Tibial nerve (tissue), 4 donors: ENCODE data around the gene TBC1D22A. TPM values are rescaled to one million over a fixed set of nuclear protein-coding genes. Genes with fewer than 3 reads are reported as not detected.

Experiments
- DNase-seq, 2 donors: peaks; one replicate each; pipeline ENCODE4 v3.0.0-alpha.2; 2019; ENCODE audit warnings: low spot score in 2 of 2
- H3K27ac ChIP-seq, 4 donors: fragments of 200-600 bp; sonication (generic) in 3 of 4; one replicate each; pipeline ENCODE4 v1.5.1; 2017 to 2019; ENCODE audit warnings: mild to moderate bottlenecking in 1 of 4
- H3K27me3 ChIP-seq, 2 donors: fragments of 200-600 bp; sonication (generic) in 1 of 2; one replicate each; pipeline versions ENCODE4 v1.5.1 to v1.6.0; 2017 to 2019
- H3K36me3 ChIP-seq, 3 donors: fragments of 200-600 bp; sonication (generic); one replicate each; pipeline ENCODE4 v1.5.1; 2018 to 2019
- H3K4me1 ChIP-seq, 4 donors: fragments of 200-600 bp; sonication (generic) in 3 of 4; one replicate each; pipeline ENCODE4 v1.5.1; 2017 to 2019
- H3K4me3 ChIP-seq, 4 donors: fragments of 200-600 bp; sonication (generic) in 3 of 4; one replicate each; pipeline ENCODE4 v1.5.1; 2017 to 2019; ENCODE audit warnings: mild to moderate bottlenecking in 1 of 4, moderate library complexity in 1 of 4
- H3K9me3 ChIP-seq, 4 donors: fragments of 200-600 bp; sonication (generic) in 3 of 4; one replicate each; pipeline ENCODE4 v1.5.1; 2017 to 2019
- CTCF ChIP-seq, 5 experiments: fragments of 200-600 bp in 3 of 5; fragments of 450-650 bp in 2 of 5; sonication (generic) in 3 of 5; IDR thresholded peaks; one replicate each; pipeline ENCODE4 v1.5.1; 2016 to 2019; ENCODE audit warnings: antibody characterized with exemption in 5 of 5, mild to moderate bottlenecking in 3 of 5, moderate library complexity in 2 of 5
- EP300 ChIP-seq, 2 donors: sonication (generic); formaldehyde crosslinking; IDR thresholded peaks; one replicate each; pipeline ENCODE4 v1.6.1; 2017; ENCODE audit warnings: antibody characterized with exemption in 2 of 2, mild to moderate bottlenecking in 1 of 2
- POLR2A ChIP-seq, 2 donors: fragments of 450-650 bp; IDR thresholded peaks; one replicate each; pipeline ENCODE4 v1.6.1; 2017; ENCODE audit warnings: antibody characterized with exemption in 2 of 2, mild to moderate bottlenecking in 2 of 2, moderate library complexity in 2 of 2
- WGBS, 2 donors: methylation state at CpG; one replicate each; pipeline ENCODE4 v1.1.5; 2018; 5-methylcytosine and 5-hydroxymethylcytosine counted together
- total RNA-seq, 4 donors: library from RNA; depleted of rRNA; stranded (reverse); fragments of >200 nt; gene quantifications; one replicate each; pipeline ENCODE4 v1.1.0, GENCODE V29; 2016

TBC1D22A gene
- total RNA-seq, 4 donors from 2014 or later, result 27.3 to 35.4 (median 29.3) TPM

GRCh38 chr22:47189056-47189916 is 426.8 kb downstream of the TBC1D22A start:
- peak in 1 of 2 donors; percentile 6 for DNase-seq
- TF ChIP-seq CTCF (IDR thresholded peaks at IDR 0.05), result no peak
- no peak for TF ChIP-seq POLR2A (IDR thresholded peaks at IDR 0.05)
- no peak for TF ChIP-seq EP300 (IDR thresholded peaks at IDR 0.05)
- Histone ChIP-seq H3K27ac (no peak overlapping the region), H3K9me3 (peaks cover 0 to 24% (median 6%) of the 10 kb centered on the region in 4 donors), H3K4me3 (no peak overlapping the region), H3K27me3 (no peaks in the 10 kb centered on the region), H3K4me1 (no peaks in the 10 kb centered on the region), H3K36me3 (no peaks in the 10 kb centered on the region)
- WGBS, 2 donors, result 88% methylated on average over 30 to 34 of the region's 35 CpGs

GRCh38 chr22:47190276-47190956 is 428.0 kb downstream of the TBC1D22A start:
- no peak overlapping the region for H3K4me3 ChIP-seq
- no peaks in the 10 kb centered on the region for H3K36me3 ChIP-seq
- H3K27ac ChIP-seq, result no peak overlapping the region
- TF ChIP-seq CTCF (IDR thresholded peaks at IDR 0.05) (no peak), EP300 (IDR thresholded peaks at IDR 0.05) (no peak)
- peaks cover 0 to 13% (median under 1%) of the 10 kb centered on the region in 4 donors for H3K9me3 ChIP-seq
- H3K27me3 ChIP-seq, result no peaks in the 10 kb centered on the region
- DNase-seq, result peak in 1 of 2 donors; percentile 7
- WGBS, 2 donors, result 86 to 87% methylated on average over 22 to 23 of the region's 23 CpGs
- no peaks in the 10 kb centered on the region for H3K4me1 ChIP-seq

- no peak overlapping the region for H3K27ac ChIP-seq
- H3K9me3 ChIP-seq, result peaks cover 0 to 6% (median 0%) of the 10 kb centered on the region in 4 donors
- H3K4me3 ChIP-seq, result no peak overlapping the region
- H3K36me3 ChIP-seq, result no peaks in the 10 kb centered on the region
- 75 to 77% methylated on average over 11 of the region's 11 CpGs for WGBS, 2 donors
- DNase-seq, result no peak
- TF ChIP-seq CTCF (IDR thresholded peaks at IDR 0.05) (no peak), POLR2A (IDR thresholded peaks at IDR 0.05) (no peak)
- no peaks in the 10 kb centered on the region for H3K27me3 ChIP-seq
- no peaks in the 10 kb centered on the region for H3K4me1 ChIP-seq
Measured at GRCh38 chr22:47190957-47191670, 428.7 kb downstream of the TBC1D22A start.

- Histone ChIP-seq H3K27me3 (no peaks in the 10 kb centered on the region), H3K4me1 (no peaks in the 10 kb centered on the region), H3K36me3 (no peaks in the 10 kb centered on the region), H3K4me3 (no peak overlapping the region), H3K9me3 (no peaks in the 10 kb centered on the region), H3K27ac (no peak overlapping the region)
- WGBS, 2 donors, result 37 to 50% methylated on average over 22 to 23 of the region's 25 CpGs
- TF ChIP-seq POLR2A (IDR thresholded peaks at IDR 0.05) (no peak), CTCF (IDR thresholded peaks at IDR 0.05) (no peak), EP300 (IDR thresholded peaks at IDR 0.05) (no peak)
- peak in 1 of 2 donors; percentile 10 for DNase-seq
Measured at GRCh38 chr22:47191671-47192650, 429.5 kb downstream of the TBC1D22A start.
